DND-41 (cell line): ENCODE data around the gene B3GLCT.

Experiments used
- EZH2 ChIP-seq: IDR thresholded peaks from 3 replicates; pipeline ENCODE4 v1.6.1; 2012; ENCODE audit warnings: borderline replicate concordance, low read depth, mild to moderate bottlenecking, moderate library complexity, low read length, inconsistent platforms; ENCODE audit not compliant: severe bottlenecking
- TF ChIP-seq, protein P1 (sequence below): IDR thresholded peaks from 2 replicates; pipeline ENCODE4 v1.5.1; 2012; ENCODE audit warnings: borderline replicate concordance, low read length, moderate library complexity, mild to moderate bottlenecking; ENCODE audit not compliant: poor library complexity, severe bottlenecking; ENCODE audit errors: extremely low read depth

DNA sequence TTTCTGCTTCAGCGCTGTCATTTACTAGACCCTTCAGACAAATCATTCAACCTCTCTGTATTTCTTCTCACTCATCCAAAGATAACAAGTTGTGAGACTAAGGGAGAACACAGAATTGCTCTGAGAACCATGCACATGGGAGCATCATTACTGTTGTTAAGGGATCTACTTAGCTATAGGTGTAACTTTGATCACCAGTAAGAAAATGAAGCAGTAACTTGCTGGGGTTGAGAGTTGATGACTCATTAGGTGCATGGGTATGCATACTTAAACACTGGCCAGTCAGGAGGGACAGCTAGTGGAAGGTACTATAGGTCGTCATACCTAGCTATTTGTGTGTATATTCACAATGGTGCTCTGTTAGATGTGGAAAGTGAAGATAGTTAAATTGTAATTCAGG is 61.5 kb downstream of the B3GLCT start:
- TF ChIP-seq, protein P1, sequence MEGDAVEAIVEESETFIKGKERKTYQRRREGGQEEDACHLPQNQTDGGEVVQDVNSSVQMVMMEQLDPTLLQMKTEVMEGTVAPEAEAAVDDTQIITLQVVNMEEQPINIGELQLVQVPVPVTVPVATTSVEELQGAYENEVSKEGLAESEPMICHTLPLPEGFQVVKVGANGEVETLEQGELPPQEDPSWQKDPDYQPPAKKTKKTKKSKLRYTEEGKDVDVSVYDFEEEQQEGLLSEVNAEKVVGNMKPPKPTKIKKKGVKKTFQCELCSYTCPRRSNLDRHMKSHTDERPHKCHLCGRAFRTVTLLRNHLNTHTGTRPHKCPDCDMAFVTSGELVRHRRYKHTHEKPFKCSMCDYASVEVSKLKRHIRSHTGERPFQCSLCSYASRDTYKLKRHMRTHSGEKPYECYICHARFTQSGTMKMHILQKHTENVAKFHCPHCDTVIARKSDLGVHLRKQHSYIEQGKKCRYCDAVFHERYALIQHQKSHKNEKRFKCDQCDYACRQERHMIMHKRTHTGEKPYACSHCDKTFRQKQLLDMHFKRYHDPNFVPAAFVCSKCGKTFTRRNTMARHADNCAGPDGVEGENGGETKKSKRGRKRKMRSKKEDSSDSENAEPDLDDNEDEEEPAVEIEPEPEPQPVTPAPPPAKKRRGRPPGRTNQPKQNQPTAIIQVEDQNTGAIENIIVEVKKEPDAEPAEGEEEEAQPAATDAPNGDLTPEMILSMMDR: no peak
- TF ChIP-seq EZH2: no peak
